CD14-positive monocyte (primary cell): ENCODE data around the gene NPAS2. TPM values are rescaled to one million over a fixed set of nuclear protein-coding genes. Genes with fewer than 3 reads are reported as not detected.

Source experiments
- DNase-seq, 3 donors: peaks; one replicate each; pipeline ENCODE4 v3.0.0-alpha.2; 2011 to 2022
- H2AFZ ChIP-seq: 2 replicates; pipeline ENCODE4 v1.6.0; 2012; ENCODE audit warnings: mild to moderate bottlenecking, low read depth, low read length, inconsistent platforms; ENCODE audit not compliant: insufficient read depth, poor library complexity, severe bottlenecking
- H3K27ac ChIP-seq, 2 donors: 1 replicate in 1 of 2; 2 replicates in 1 of 2; pipeline ENCODE4 v1.5.1; 2012 to 2013; ENCODE audit warnings: low read length in 2 of 2, control low read depth in 1 of 2, inconsistent platforms in 1 of 2, low read depth in 1 of 2, mild to moderate bottlenecking in 1 of 2
- H3K27me3 ChIP-seq, 2 donors: one replicate each; pipeline versions ENCODE4 v1.6.0 to v1.6.1; 2011 to 2013; ENCODE audit warnings: low read length in 2 of 2; ENCODE audit not compliant: control insufficient read depth in 2 of 2, insufficient read depth in 2 of 2
- H3K36me3 ChIP-seq, 2 donors: replicated peaks in 1 of 2; 1 replicate in 1 of 2; 2 replicates in 1 of 2; pipeline versions ENCODE4 v1.5.1 to v1.6.1; 2012 to 2013; ENCODE audit warnings: low read length in 2 of 2, control low read depth in 1 of 2, inconsistent platforms in 1 of 2, mild to moderate bottlenecking in 1 of 2; ENCODE audit not compliant: insufficient read depth in 2 of 2, control insufficient read depth in 1 of 2
- H3K4me1 ChIP-seq, 2 donors: 1 replicate in 1 of 2; 2 replicates in 1 of 2; pipeline versions ENCODE4 v1.5.1 to v1.6.1; 2012 to 2013; ENCODE audit warnings: low read length in 2 of 2, control low read depth in 1 of 2, inconsistent platforms in 1 of 2, mild to moderate bottlenecking in 1 of 2, moderate library complexity in 1 of 2; ENCODE audit not compliant: insufficient read depth in 2 of 2, control insufficient read depth in 1 of 2
- H3K4me2 ChIP-seq: replicated peaks from 2 replicates; pipeline ENCODE3; 2012; ENCODE audit warnings: low read length, moderate library complexity, mild to moderate bottlenecking; ENCODE audit not compliant: poor library complexity, severe bottlenecking; ENCODE audit errors: extremely low read depth
- H3K4me3 ChIP-seq, 3 experiments: fragments of 200-600 bp in 1 of 3; sonication (generic) in 1 of 3; replicated peaks in 1 of 3; 1 replicate in 2 of 3; 2 replicates in 1 of 3; pipeline ENCODE4 v1.5.1; 2011 to 2013; ENCODE audit warnings: low read length in 3 of 3, mild to moderate bottlenecking in 3 of 3, control low read depth in 2 of 3, low read depth in 2 of 3, inconsistent platforms in 1 of 3, moderate library complexity in 1 of 3
- H3K79me2 ChIP-seq: 2 replicates; pipeline ENCODE4 v1.6.0; 2012; ENCODE audit warnings: mild to moderate bottlenecking, control low read depth, inconsistent platforms, low read length, moderate library complexity; ENCODE audit not compliant: insufficient read depth
- H3K9ac ChIP-seq: 2 replicates; pipeline ENCODE4 v1.6.0; 2017; ENCODE audit warnings: low read length, mild to moderate bottlenecking; ENCODE audit not compliant: insufficient read depth, poor library complexity, severe bottlenecking
- H3K9me3 ChIP-seq, 2 donors: replicated peaks in 1 of 2; 1 replicate in 1 of 2; 2 replicates in 1 of 2; pipeline versions ENCODE4 v1.5.1 to v1.6.1; 2012 to 2013; ENCODE audit warnings: low read length in 2 of 2, control low read depth in 1 of 2; ENCODE audit not compliant: control insufficient read depth in 1 of 2, insufficient read depth in 1 of 2
- H4K20me1 ChIP-seq: 2 replicates; pipeline ENCODE4 v1.6.0; 2012; ENCODE audit warnings: mild to moderate bottlenecking, low read length, control low read depth, moderate library complexity; ENCODE audit not compliant: insufficient read depth
- H3K27ac Mint-ChIP-seq, 7 donors: one replicate each; pipeline ENCODE4 v1.8.0; 2020; ENCODE audit warnings: mild to moderate bottlenecking in 7 of 7, mixed read lengths in 7 of 7, moderate library complexity in 6 of 7, inconsistent platforms in 2 of 7
- H3K27me3 Mint-ChIP-seq, 3 donors: one replicate each; pipeline ENCODE4 v1.8.0; 2021 to 2022; ENCODE audit warnings: low read depth in 3 of 3, mild to moderate bottlenecking in 3 of 3, mixed read lengths in 3 of 3, moderate library complexity in 3 of 3, inconsistent platforms in 1 of 3
- H3K36me3 Mint-ChIP-seq, 2 donors: one replicate each; pipeline ENCODE4 v1.8.0; 2020; ENCODE audit warnings: mixed read lengths in 2 of 2, inconsistent platforms in 1 of 2, mild to moderate bottlenecking in 1 of 2
- H3K4me1 Mint-ChIP-seq: one replicate; pipeline ENCODE4 v1.8.0; 2020; ENCODE audit warnings: mild to moderate bottlenecking, mixed read lengths
- H3K4me3 Mint-ChIP-seq, 2 donors: one replicate each; pipeline ENCODE4 v1.8.0; 2020; ENCODE audit warnings: mild to moderate bottlenecking in 2 of 2, mixed read lengths in 2 of 2, moderate library complexity in 1 of 2
- H3K9me3 Mint-ChIP-seq, 7 donors: one replicate each; pipeline ENCODE4 v1.8.0; 2020 to 2022; ENCODE audit warnings: mixed read lengths in 7 of 7, mild to moderate bottlenecking in 6 of 7, moderate library complexity in 6 of 7, inconsistent platforms in 2 of 7
- WGBS: methylation state at CpG from one replicate; pipeline ENCODE4 v1.1.5; 2013; ENCODE audit warnings: missing lambda C conversion rate; ENCODE audit not compliant: insufficient coverage; 5-methylcytosine and 5-hydroxymethylcytosine counted together
- intact Hi-C, 2 donors: fragments of 100-400 bp; cut with micrococcal nuclease; formaldehyde crosslinking; loops; one replicate each; pipeline versions ENCODE4 v1.15.0 to v1.15.1; 2023
- polyA plus RNA-seq, 3 donors: library from polyadenylated mRNA; depleted of rRNA in 1 of 3; unstranded in 2 of 3; stranded (reverse) in 1 of 3; fragments of 300-500 nt in 2 of 3; fragments of >200 nt in 1 of 3; fragmentation: Illumina TruSeq in 2 of 3; gene quantifications; 1 replicate in 2 of 3; 2 replicates in 1 of 3; pipeline ENCODE4 v1.2.3, GENCODE V29; 2012 to 2021
- TF ChIP-seq, protein P1 (sequence below): fragments of 200-600 bp; IDR thresholded peaks from one replicate; pipeline ENCODE4 v1.8.0; 2022; ENCODE audit warnings: antibody characterized with exemption, mild to moderate bottlenecking

The NPAS2 gene
- polyA plus RNA-seq, 3 donors, result not detected

DNA sequence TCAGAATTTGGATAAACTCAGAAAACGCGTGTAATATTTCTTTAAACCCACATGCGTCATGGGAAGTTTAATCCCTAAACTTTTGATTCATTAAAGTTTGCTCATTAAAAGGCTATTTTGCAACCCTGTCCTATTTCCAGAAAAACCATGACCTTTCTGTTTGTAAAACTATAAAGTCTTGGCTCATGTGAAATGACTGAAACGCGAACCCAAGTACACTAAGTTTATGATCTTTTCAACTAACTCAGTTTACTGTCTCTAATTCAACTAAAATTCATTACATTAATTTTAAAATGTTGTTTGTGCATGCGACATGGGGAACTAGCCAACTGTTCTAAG, 178.3 kb downstream of the NPAS2 start:
- Histone ChIP-seq H2AFZ (no peak overlapping the region), H4K20me1 (peaks cover 6% of the 10 kb centered on the region), H3K9ac (no peak overlapping the region), H3K4me2 (no peak overlapping the region), H3K27ac (no peak overlapping the region), H3K9me3 (no peaks in the 10 kb centered on the region), H3K4me3 (no peak overlapping the region), H3K27me3 (no peaks in the 10 kb centered on the region), H3K4me1 (peaks cover 10 to 14% of the 10 kb centered on the region in 2 donors), H3K36me3 (peaks cover 0 to under 1% of the 10 kb centered on the region in 2 donors), H3K79me2 (peaks cover 12% of the 10 kb centered on the region)
- H3K9me3 Mint-ChIP-seq, result peaks cover 0 to 2% (median 0%) of the 10 kb centered on the region in 7 donors
- intact Hi-C loops, result no loop called here
- H3K4me3 Mint-ChIP-seq, result no peak overlapping the region
- H3K36me3 Mint-ChIP-seq, result no peaks in the 10 kb centered on the region
- 100% methylated on average over 1 of the region's 6 CpGs for WGBS
- peaks cover 12% of the 10 kb centered on the region for H3K4me1 Mint-ChIP-seq
- no peak for DNase-seq
- TF ChIP-seq, protein P1, sequence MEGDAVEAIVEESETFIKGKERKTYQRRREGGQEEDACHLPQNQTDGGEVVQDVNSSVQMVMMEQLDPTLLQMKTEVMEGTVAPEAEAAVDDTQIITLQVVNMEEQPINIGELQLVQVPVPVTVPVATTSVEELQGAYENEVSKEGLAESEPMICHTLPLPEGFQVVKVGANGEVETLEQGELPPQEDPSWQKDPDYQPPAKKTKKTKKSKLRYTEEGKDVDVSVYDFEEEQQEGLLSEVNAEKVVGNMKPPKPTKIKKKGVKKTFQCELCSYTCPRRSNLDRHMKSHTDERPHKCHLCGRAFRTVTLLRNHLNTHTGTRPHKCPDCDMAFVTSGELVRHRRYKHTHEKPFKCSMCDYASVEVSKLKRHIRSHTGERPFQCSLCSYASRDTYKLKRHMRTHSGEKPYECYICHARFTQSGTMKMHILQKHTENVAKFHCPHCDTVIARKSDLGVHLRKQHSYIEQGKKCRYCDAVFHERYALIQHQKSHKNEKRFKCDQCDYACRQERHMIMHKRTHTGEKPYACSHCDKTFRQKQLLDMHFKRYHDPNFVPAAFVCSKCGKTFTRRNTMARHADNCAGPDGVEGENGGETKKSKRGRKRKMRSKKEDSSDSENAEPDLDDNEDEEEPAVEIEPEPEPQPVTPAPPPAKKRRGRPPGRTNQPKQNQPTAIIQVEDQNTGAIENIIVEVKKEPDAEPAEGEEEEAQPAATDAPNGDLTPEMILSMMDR, result no peak
- H3K27me3 Mint-ChIP-seq, result peaks cover 6 to 9% (median 8%) of the 10 kb centered on the region in 3 donors
- no peak overlapping the region for H3K27ac Mint-ChIP-seq

DNA sequence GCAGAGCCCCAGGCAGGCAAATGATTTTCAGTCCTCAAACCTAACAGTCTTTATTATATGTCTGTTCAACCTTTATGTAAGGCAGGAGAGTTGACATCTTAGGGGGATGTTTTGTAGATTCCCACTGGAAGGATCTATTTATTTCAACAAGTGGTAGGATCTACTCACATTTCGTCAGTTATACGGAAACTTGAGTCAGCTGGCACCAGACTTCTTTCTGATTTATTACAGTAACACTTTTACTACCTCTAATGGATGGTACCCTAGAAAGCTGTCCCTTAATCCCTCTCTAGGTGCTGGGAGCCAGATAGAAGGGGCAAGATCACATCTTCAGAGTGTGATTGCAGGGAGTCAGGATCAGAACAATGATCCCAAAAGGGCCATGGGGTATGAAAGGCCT, 180.1 kb downstream of the NPAS2 start:
- Histone ChIP-seq H3K79me2 (peaks cover 30% of the 10 kb centered on the region), H3K27ac (no peak overlapping the region), H2AFZ (no peak overlapping the region), H3K4me3 (no peak overlapping the region), H3K4me2 (no peak overlapping the region), H3K9me3 (no peaks in the 10 kb centered on the region), H3K4me1 (peaks cover 18 to 28% of the 10 kb centered on the region in 2 donors), H4K20me1 (peaks cover 24% of the 10 kb centered on the region), H3K36me3 (peaks cover 16 to 19% of the 10 kb centered on the region in 2 donors), H3K9ac (no peak overlapping the region), H3K27me3 (no peaks in the 10 kb centered on the region)
- intact Hi-C loops, result no loop called here
- no CpG with 5 or more reads among the region's 2 CpGs for WGBS
- H3K27me3 Mint-ChIP-seq, result peaks cover 5 to 8% (median 6%) of the 10 kb centered on the region in 3 donors
- no peak for DNase-seq
- H3K27ac Mint-ChIP-seq, result no peak overlapping the region
- H3K4me3 Mint-ChIP-seq, result no peak overlapping the region
- peaks cover 12 to 14% of the 10 kb centered on the region in 2 donors for H3K36me3 Mint-ChIP-seq
- peaks cover 0 to 2% (median 0%) of the 10 kb centered on the region in 7 donors for H3K9me3 Mint-ChIP-seq
- H3K4me1 Mint-ChIP-seq, result peaks cover 28% of the 10 kb centered on the region
- TF ChIP-seq, protein P1, result no peak
